BJ (cell line): Measurements from ENCODE around the gene SLC39A5. TPM values are rescaled to one million over a fixed set of nuclear protein-coding genes. Genes with fewer than 3 reads are reported as not detected.

ENCODE experiments used
- CTCF ChIA-PET: fragments of 350-600 bp; formaldehyde crosslinking; extraction: SDS; loops from one replicate; lab custom pipeline; 2021; ENCODE audit warnings: antibody characterized with exemption, inconsistent platforms; lab: Yijun Ruan, JAX
- POLR2A ChIA-PET: fragments of 300-600 bp; sonication (Branson Sonifier 250); formaldehyde crosslinking; extraction: SDS; loops from one replicate; lab custom pipeline; 2021; ENCODE audit warnings: antibody characterized with exemption; lab: Charles Lee
- DNase-seq: peaks from one replicate; pipeline ENCODE4 v3.0.0-alpha.2; 2011; ENCODE audit warnings: low read depth
- H3K27me3 ChIP-seq: 2 replicates; pipeline ENCODE4 v1.6.0; 2011; ENCODE audit warnings: low read length; ENCODE audit not compliant: control insufficient read depth, insufficient read depth
- H3K36me3 ChIP-seq: 2 replicates; pipeline ENCODE4 v1.5.1; 2011; ENCODE audit warnings: low read length; ENCODE audit not compliant: control insufficient read depth, insufficient read depth
- H3K4me3 ChIP-seq: 2 replicates; pipeline ENCODE4 v1.5.1; 2011; ENCODE audit warnings: low read depth, mild to moderate bottlenecking, control low read depth, low read length
- polyA plus RNA-seq: library from polyadenylated mRNA; depleted of rRNA; stranded (reverse); fragments of >200 nt; gene quantifications from 2 replicates; pipeline ENCODE4 v1.2.3, GENCODE V29; 2011
- TF ChIP-seq, protein P1 (sequence below): IDR thresholded peaks from 2 replicates; pipeline ENCODE4 v1.5.1; 2011; ENCODE audit warnings: low read depth, mild to moderate bottlenecking, control low read depth, inconsistent platforms, low read length, moderate library complexity; ENCODE audit not compliant: insufficient read depth

The SLC39A5 gene
- polyA plus RNA-seq, 1 experiment: not detected

- CTCF ChIA-PET: interaction anchor here (0.9 to 4.4 kb wide), 11 partner anchors 10 to 207 kb away, joined by 3 to 40 read pairs (median 9); partner anchors contain the start of genes RNF41 and SMARCC2
- Histone ChIP-seq H3K36me3 (peaks cover 31% of the 10 kb centered on the region), H3K4me3 (peak overlapping the region; percentile 81), H3K27me3 (no peaks in the 10 kb centered on the region)
- no peak for DNase-seq
- POLR2A ChIA-PET: interaction anchor here (0.5 kb wide), 1 partner anchor 75 kb away, joined by 4 read pairs; no protein-coding TSS in a partner anchor
- TF ChIP-seq, protein P1, sequence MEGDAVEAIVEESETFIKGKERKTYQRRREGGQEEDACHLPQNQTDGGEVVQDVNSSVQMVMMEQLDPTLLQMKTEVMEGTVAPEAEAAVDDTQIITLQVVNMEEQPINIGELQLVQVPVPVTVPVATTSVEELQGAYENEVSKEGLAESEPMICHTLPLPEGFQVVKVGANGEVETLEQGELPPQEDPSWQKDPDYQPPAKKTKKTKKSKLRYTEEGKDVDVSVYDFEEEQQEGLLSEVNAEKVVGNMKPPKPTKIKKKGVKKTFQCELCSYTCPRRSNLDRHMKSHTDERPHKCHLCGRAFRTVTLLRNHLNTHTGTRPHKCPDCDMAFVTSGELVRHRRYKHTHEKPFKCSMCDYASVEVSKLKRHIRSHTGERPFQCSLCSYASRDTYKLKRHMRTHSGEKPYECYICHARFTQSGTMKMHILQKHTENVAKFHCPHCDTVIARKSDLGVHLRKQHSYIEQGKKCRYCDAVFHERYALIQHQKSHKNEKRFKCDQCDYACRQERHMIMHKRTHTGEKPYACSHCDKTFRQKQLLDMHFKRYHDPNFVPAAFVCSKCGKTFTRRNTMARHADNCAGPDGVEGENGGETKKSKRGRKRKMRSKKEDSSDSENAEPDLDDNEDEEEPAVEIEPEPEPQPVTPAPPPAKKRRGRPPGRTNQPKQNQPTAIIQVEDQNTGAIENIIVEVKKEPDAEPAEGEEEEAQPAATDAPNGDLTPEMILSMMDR: no peak
Measured at GRCh38 chr12:56257071-56257470, 27.2 kb downstream of the SLC39A5 start.

- POLR2A ChIA-PET: no interaction called here
- Histone ChIP-seq H3K27me3 (no peaks in the 10 kb centered on the region), H3K4me3 (peak overlapping the region; percentile 81), H3K36me3 (peaks cover 27% of the 10 kb centered on the region)
- CTCF ChIA-PET: interaction anchor here (0.6 to 4.4 kb wide), 23 partner anchors 11 to 207 kb away, joined by 3 to 40 read pairs (median 7); partner anchors contain the start of genes COQ10A, RNF41 and SMARCC2
- TF ChIP-seq, protein P1: peak; percentile 23; the same call in 1 of the 2 replicates
- no peak for DNase-seq
Measured at GRCh38 chr12:56257491-56258067, 27.7 kb downstream of the SLC39A5 start.

DNA sequence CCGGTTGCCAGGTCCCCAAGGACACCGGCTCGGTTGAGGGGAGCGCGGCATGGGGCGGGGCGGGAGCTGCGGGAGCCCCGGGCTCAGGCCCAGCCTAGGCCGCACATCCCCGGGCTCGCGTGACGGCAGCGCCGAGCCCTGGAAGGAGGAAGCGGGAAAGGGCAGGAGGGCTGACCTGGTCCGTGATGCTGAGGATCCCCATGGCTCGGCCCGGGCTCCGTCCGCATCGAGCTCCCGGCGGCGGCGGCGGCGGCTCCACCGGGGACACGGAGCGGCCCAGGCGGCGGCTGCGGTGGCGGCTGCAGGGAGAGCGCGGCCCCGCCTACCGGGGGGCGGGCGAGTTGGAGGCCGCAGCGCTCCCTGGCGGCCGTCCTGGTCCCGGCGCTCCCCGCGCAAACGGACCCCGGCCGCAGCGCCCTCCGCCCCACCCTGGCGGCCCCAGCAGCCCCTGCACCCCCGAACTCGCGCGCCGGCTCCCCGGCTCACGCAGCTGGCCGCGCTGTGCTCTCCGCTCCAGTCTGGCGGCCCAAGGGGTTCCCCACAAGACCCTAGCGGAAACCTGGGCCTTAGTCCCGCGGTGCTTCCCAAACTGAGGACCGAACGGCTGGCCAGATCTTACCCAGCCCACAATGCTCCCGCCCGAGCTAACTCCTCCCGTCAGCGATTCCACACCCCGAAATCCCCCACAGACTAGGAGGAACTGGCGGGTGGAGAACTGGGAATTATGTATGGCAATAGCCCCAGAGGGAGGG lies 28.4 kb downstream of the SLC39A5 start, which contains the start of gene ANKRD52:
Gene ANKRD52, minus strand, starts transcription at position 317 of the 752 bp plus-strand sequence. Its CDS starts 115 bp downstream, at position 202.
- peaks cover 21% of the 10 kb centered on the region for H3K36me3 ChIP-seq
- no peaks in the 10 kb centered on the region for H3K27me3 ChIP-seq
- ChIA-PET CTCF (interaction anchor here (0.6 to 4.4 kb wide), 24 partner anchors 10 to 206 kb away, joined by 3 to 40 read pairs (median 6); partner anchors contain the start of genes COQ10A, RNF41 and SMARCC2), POLR2A (interaction anchor here (0.6 to 1.2 kb wide), 3 partner anchors 8 to 877 kb away, joined by 3 to 5 read pairs (median 4); partner anchors contain the start of gene COQ10A)
- peak within 1 kb of the TSS; percentile 81 for H3K4me3 ChIP-seq
- TF ChIP-seq, protein P1: no peak
- no peak for DNase-seq

DNA sequence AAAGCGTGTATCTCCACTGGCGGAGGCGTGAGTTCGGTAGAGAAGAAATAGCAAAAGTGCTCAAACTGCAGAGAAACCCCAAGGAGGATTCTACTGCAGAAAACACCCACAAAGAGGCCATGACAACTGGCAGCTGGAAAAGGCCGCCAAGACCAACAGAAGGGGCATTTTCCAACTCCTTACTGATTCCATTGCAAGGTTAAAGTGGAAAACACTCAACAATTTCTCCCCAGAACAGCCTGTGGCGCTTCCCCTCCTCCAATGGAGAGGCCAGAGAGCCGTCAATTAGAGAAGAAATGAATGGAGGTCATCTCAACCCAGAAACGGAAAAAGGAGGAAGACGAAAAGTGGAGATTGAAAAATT lies 29.0 kb downstream of the SLC39A5 start:
- ChIA-PET POLR2A (interaction anchor here (1.2 kb wide), 1 partner anchor 8 kb away, joined by 5 read pairs; the partner anchor contains the start of gene COQ10A), CTCF (interaction anchor here (0.7 to 4.4 kb wide), 20 partner anchors 9 to 205 kb away, joined by 3 to 40 read pairs (median 7); partner anchors contain the start of genes COQ10A, RNF41 and SMARCC2)
- TF ChIP-seq, protein P1: no peak
- no peak for DNase-seq
- H3K36me3 ChIP-seq: peaks cover 15% of the 10 kb centered on the region
- no peaks in the 10 kb centered on the region for H3K27me3 ChIP-seq
- peak overlapping the region; percentile 43 for H3K4me3 ChIP-seq
